OCI-LY7 (cell line): Measurements from ENCODE around the gene GPR132.

Experiments used
- EZH2phosphoT487 ChIP-seq: fragments of 200-600 bp; sonication (generic); IDR thresholded peaks from 2 replicates; pipeline ENCODE4 v1.6.1; 2018; ENCODE audit warnings: low read depth, borderline replicate concordance, mild to moderate bottlenecking, mixed run types, antibody characterized with exemption, low read length, moderate library complexity, mixed read lengths
- TF ChIP-seq, protein P1 (sequence below): fragments of 200-600 bp; sonication (generic); conservative IDR thresholded peaks from 2 replicates; pipeline ENCODE4 v1.5.1; 2014; ENCODE audit warnings: mild to moderate bottlenecking, antibody characterized with exemption, low read length, moderate library complexity, mixed read lengths

DNA sequence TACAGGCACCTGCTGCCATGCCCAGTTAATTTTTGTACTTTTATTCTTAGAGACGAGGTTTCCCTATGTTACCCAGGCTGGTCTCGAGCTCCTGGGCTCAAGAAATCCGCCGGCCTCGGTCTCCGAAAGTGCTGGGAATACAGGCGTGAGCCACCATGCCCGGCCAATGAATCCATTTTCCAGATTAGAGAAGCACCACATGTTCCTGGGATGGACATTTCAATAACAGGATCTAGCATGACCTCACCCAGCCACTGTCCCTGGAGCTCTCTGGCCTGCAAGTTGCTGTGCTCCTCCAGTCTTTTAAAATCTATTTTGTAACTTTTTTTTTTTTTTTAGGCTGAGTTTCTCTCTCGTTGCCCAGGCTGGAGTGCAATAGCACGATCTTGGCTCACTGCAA, 2.2 kb downstream of the GPR132 start:
- TF ChIP-seq, protein P1, sequence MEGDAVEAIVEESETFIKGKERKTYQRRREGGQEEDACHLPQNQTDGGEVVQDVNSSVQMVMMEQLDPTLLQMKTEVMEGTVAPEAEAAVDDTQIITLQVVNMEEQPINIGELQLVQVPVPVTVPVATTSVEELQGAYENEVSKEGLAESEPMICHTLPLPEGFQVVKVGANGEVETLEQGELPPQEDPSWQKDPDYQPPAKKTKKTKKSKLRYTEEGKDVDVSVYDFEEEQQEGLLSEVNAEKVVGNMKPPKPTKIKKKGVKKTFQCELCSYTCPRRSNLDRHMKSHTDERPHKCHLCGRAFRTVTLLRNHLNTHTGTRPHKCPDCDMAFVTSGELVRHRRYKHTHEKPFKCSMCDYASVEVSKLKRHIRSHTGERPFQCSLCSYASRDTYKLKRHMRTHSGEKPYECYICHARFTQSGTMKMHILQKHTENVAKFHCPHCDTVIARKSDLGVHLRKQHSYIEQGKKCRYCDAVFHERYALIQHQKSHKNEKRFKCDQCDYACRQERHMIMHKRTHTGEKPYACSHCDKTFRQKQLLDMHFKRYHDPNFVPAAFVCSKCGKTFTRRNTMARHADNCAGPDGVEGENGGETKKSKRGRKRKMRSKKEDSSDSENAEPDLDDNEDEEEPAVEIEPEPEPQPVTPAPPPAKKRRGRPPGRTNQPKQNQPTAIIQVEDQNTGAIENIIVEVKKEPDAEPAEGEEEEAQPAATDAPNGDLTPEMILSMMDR: no peak
- no peak for TF ChIP-seq EZH2phosphoT487
